Measurements from ENCODE around the gene MSLN. TPM values are rescaled to one million over a fixed set of nuclear protein-coding genes. Genes with fewer than 3 reads are reported as not detected.
A peak's percentile ranks its signal among the peaks of the same experiment; 100 is the strongest.

The MSLN gene
- total and polyA plus RNA-seq, 2 of the 13 experiments (the other 11 are each of a cell fraction or from before 2014, with no cell fraction given), result 2.0 to 2.3 TPM

- no peak for TF ChIP-seq ZC3H4 (CRISPR knock-in tag; IDR thresholded peaks at IDR 0.05; ENCODE audit: borderline replicate concordance)
- no peak for TF ChIP-seq TCF7 (IDR thresholded peaks at IDR 0.05; ENCODE audit: low read depth)
- TF ChIP-seq PLRG1 (conservative IDR thresholded peaks at IDR 0.05), result no peak
- TF ChIP-seq ZFYVE20 (CRISPR knock-in tag; IDR thresholded peaks at IDR 0.05; ENCODE audit: borderline replicate concordance, low read depth), result no peak
- TF ChIP-seq CTCF (CRISPR knock-in tag; IDR thresholded peaks at IDR 0.05), result peak; percentile 94
- TF ChIP-seq NFIC (IDR thresholded peaks at IDR 0.05; ENCODE audit: low read length), result no peak
- TF ChIP-seq JUND (CRISPR knock-in tag; IDR thresholded peaks at IDR 0.05), result no peak
- TF ChIP-seq GTF2F1 (IDR thresholded peaks at IDR 0.05; ENCODE audit: low read length), result no peak
- TF ChIP-seq PTBP1 (IDR thresholded peaks at IDR 0.05; ENCODE audit: low read depth, low read length, poor library complexity, severe bottlenecking), result no peak
- 0 out of 2 replicates have a peak, but pooled peaks have one; percentile 21 for TF ChIP-seq SP4 (CRISPR knock-in tag; IDR thresholded peaks at IDR 0.05)
- TF ChIP-seq ZBTB33 (CRISPR knock-in tag; IDR thresholded peaks at IDR 0.05), result peak; percentile 89
- no peak for TF ChIP-seq ZBTB34 (CRISPR knock-in tag; IDR thresholded peaks at IDR 0.05)
- no peak for TF ChIP-seq MTA1 (CRISPR knock-in tag; IDR thresholded peaks at IDR 0.05; ENCODE audit: borderline replicate concordance)
- peak; percentile 59 for TF ChIP-seq ZNF687 (CRISPR knock-in tag; IDR thresholded peaks at IDR 0.05)
- peak; percentile 22; the same call in 1 of the 2 replicates for TF ChIP-seq FOXO1 (CRISPR knock-in tag; IDR thresholded peaks at IDR 0.05)
- TF ChIP-seq NFKB2 (CRISPR knock-in tag; IDR thresholded peaks at IDR 0.05; ENCODE audit: borderline replicate concordance), result peak; percentile 45; the same call in 1 of the 2 replicates
- 0 out of 2 replicates have a peak, but pooled peaks have one; percentile 63 for TF ChIP-seq ZNF580 (CRISPR knock-in tag; IDR thresholded peaks at IDR 0.05; ENCODE audit: borderline replicate concordance, low read depth)
- peak; percentile 26 for TF ChIP-seq HNRNPLL (IDR thresholded peaks at IDR 0.05; ENCODE audit: low read depth, low read length, poor library complexity, severe bottlenecking)
- TF ChIP-seq MEIS1 (CRISPR knock-in tag; IDR thresholded peaks at IDR 0.05; ENCODE audit: borderline replicate concordance), result no peak
Observed at GRCh38 chr16:785563-786535, 25.3 kb downstream of the MSLN start (continued).

All from HepG2 (cell line).